ENCODE results near the gene CCDC15.
A peak's percentile ranks its signal among the peaks of the same experiment; 100 is the strongest.
"Not testable (repeated sequence)": the region's sequence is repeated elsewhere in the genome, so short reads cannot be mapped to it uniquely, and the experiment has no call there.

The CCDC15 gene

GRCh38 chr11:124943254-124943616 is 10.8 kb upstream of the CCDC15 start:
- no peak for DNase-seq

- DNase-seq: no peak
Observed at GRCh38 chr11:124943741-124944140, 10.3 kb upstream of the CCDC15 start.

- no peak for DNase-seq
Observed at GRCh38 chr11:124944565-124944964, 9.4 kb upstream of the CCDC15 start.

GRCh38 chr11:124945826-124946225 is 8.2 kb upstream of the CCDC15 start:
- no peak for DNase-seq

- DNase-seq: no peak
Observed at GRCh38 chr11:124946735-124947141, 7.3 kb upstream of the CCDC15 start.

- DNase-seq: peak in 1 of 2 donors; percentile 45
Observed at GRCh38 chr11:124950601-124951330, 3.2 kb upstream of the CCDC15 start.

DNA sequence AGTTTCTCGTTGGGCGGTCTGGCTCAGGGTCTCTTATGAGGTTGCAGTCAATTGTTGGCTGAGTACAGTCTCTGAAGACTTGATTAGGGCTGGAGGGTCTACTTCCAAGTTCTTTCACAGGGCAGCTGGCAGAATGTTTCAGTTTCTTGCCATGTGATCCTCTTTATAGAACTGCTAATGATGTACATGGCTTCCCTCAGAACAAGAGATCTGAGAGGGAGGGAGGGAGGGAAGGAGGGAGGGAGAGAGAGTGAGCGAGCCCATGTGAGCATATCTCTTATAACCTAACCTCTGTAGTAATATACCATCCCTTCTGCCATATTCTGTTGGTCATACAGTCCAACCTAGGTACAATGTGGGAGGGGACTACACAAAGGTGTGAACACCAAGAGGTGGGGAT is 2.7 kb upstream of the CCDC15 start:
- DNase-seq: no peak

DNA sequence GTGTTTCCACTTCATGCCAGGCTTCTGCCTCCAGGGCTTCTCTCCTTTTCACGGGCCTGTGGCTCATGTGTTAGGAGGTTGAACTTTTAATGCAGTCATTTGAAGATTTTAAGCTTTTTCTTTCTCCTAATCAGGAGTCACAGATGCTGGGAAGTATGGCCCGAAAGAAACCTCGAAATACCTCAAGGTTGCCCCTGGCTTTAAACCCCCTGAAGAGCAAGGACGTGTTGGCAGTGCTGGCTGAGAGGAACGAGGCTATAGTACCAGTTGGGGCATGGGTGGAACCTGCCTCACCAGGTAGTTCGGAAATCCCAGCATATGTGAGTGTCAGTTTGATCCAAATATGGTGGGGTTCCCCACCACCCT is 571 bp downstream of the CCDC15 start:
- no peak for DNase-seq

GRCh38 chr11:124955035-124955434 is 1.0 kb downstream of the CCDC15 start:
- DNase-seq: no peak

DNA sequence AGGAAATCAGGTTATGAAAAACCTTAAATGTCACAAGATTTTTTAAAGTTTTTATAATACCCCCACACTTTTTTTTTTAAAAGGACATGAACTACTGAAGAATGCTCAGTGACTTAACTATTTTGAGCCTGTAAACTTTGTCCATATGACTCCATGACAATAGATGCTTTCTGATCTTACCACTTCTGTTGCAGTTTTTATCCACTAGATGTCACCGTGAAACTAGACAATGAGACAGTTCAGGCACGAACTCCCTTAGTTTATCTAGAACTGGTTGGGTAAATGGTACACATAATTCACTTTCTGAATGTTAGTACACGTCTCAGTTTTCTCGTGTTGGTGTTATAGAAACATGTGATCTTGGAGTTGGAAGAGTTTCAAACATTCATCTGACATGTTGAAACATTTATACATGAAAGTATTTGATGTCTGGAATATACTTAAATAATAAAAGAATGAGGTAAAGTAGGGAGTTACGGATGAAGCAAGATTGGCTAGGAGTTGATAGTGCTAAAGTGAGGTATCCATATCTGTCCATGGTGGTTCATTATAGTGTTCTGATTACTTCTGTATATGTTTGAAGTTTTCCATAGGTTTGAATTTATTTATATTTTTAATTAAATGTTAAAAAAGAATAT is 8.1 kb downstream of the CCDC15 start:
- DNase-seq: peak; percentile 39 to 80

- DNase-seq: not testable (repeated sequence)
Observed at GRCh38 chr11:124968197-124968596, 14.2 kb downstream of the CCDC15 start.

- no peak for DNase-seq
Observed at GRCh38 chr11:124970925-124971324, 16.9 kb downstream of the CCDC15 start.

DNA sequence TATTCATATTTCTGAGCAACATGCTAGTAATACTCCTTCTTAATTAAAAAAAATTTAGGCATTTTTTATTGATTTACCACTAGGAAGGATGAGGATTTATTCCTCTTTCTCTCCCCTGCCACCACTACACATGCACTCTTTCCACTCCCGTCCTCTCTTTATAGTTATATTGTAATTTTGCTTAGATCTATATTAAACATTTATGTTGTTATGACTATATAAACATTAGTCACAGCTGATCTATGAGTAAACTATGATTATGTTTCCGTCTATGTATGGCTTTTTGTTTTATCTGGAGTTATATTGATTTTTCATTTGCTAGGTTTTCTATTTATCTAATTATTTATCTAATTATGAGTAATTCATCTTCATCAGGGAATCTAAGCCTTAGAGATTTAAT is 17.8 kb downstream of the CCDC15 start:
- DNase-seq: no peak

- no peak for DNase-seq
Observed at GRCh38 chr11:124976531-124976930, 22.5 kb downstream of the CCDC15 start.

DNA sequence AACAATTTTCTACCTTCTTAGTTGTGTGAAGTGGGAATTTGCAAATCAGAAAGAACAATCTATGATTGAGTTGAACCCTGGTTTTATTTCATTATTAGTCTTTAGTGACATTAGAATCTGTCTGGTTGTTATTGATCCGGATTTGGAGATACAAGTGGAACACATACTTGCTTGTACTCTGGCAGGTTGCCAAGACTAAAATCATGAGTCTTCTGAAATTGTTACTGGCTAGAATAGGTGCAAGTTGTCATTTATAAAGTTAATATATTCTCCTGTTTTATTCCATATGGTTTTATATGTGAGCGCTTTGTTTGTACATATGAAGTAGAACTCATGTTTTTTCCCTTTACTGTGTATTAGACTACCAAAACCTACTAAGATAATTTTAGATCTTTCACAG is 23.0 kb downstream of the CCDC15 start:
- no peak for DNase-seq

- DNase-seq: no peak
Observed at GRCh38 chr11:124978316-124978715, 24.3 kb downstream of the CCDC15 start.

GRCh38 chr11:124982043-124982442 is 28.0 kb downstream of the CCDC15 start:
- no peak for DNase-seq

DNA sequence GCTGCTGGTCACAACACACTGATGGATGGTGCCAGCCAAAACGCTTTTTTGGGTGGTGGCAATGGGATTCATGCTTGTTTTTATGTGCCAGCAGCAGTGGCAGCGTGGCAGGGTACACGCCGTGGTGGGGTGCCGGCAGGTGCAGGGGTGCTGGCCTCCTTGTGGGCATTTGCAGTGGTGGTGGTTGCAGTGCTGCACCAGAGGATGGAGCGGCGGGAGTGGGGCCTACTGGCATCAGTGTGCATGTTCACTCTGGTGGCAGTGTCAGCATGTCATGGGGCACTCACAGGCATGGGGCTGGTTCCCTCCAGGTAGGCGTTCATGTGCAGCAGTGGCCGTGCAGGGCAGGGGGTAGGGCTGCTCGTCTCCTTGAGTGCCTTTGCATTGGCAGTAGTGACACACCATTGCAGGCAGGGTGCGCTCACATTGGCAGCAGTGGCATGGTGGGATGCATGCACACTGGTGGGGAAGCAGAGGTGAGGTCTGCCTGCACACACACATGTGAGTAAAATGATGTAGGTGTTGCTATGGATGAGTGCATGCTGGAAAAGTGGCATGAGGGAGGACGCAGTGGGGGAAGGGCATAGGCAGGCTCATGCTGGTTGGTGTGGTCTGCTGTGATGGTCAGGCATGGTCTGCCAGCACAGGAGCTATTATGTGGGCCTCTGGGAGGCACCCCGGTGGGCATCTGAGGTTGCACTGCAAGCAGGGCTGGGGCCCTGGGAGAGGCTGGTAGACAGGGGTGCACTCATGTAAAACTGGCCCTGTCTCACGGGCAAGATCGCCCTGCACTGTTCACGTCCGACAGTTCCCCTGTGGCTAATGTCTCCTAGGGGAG is 29.9 kb downstream of the CCDC15 start:
- no peak for DNase-seq

DNA sequence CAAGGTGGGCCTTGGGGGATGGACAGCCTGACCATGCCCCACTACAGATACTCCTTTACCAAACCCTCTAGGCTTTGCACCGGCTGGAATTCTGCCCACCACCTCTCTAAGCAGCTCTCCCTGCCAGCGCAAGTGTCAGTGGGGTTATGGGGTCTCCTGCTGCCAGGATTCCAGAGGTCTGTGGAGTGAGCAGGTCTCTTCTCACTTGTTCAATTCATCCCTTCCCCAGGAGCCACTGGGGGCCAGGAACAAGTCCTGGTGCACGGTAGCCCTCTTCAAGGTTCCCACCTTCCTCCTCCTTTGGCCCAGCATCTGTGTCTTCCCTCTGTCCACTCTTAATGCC is 30.5 kb downstream of the CCDC15 start:
- DNase-seq: no peak

- DNase-seq: no peak
Observed at GRCh38 chr11:124987096-124987495, 33.1 kb downstream of the CCDC15 start.

- DNase-seq: no peak
Observed at GRCh38 chr11:124988063-124988462, 34.1 kb downstream of the CCDC15 start.

DNA sequence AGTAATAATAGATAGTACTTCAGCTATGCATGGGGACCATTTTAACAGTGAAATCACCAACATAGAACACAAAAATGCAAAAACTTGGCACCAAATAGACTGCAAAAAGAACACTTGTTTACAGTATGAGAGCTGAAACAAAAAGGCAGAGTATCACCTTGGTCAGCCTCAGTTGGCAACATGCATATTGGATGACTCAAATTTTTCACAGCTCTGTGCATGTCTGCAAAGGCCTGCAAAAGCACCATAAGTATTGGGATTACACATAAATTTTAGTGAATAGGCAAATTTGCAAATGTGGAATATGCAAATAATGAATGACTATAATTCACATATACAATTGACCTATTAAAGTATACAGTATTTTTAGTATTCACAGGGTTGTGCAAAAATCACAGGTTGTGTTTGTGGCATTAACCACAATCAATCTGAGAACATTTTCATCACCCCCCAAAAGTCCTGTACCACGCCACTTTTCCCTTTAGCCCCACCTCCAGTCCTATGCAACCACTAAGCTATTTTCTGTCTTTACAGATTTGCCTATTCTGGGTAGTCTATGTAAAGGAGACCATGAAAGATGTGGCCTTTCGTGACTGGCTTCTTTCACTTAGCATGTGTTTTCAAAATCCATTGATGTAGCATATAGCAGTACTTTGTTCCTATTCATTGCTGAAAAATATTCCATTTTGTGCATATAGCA is 47.2 kb downstream of the CCDC15 start:
- DNase-seq: no peak

GRCh38 chr11:125001849-125002248 is 47.8 kb downstream of the CCDC15 start:
- no peak for DNase-seq
